NCI-H69 (cell line): ENCODE results near the gene TMEM271.

Source experiments
- DNase-seq: peaks from one replicate; lab custom pipeline; 2025; lab: John Stamatoyannopoulos, UW

Gene TMEM271, protein sequence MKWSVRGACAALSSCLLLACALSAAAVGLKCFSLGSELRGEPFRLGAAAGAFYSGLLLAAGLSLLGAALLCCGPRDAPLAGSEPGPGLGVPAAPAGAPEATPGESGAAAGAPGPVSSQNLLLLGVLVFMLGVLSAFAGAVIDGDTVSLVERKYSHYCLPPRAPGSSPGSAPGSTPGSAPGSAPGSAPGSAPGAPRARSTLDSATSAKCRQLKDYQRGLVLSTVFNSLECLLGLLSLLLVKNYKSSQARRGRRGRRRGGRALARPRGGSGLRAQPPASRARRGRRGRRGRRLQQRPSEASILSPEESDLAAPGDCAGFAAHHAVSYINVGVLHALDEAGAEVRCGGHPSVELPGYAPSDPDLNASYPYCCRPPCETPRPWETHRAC

DNA sequence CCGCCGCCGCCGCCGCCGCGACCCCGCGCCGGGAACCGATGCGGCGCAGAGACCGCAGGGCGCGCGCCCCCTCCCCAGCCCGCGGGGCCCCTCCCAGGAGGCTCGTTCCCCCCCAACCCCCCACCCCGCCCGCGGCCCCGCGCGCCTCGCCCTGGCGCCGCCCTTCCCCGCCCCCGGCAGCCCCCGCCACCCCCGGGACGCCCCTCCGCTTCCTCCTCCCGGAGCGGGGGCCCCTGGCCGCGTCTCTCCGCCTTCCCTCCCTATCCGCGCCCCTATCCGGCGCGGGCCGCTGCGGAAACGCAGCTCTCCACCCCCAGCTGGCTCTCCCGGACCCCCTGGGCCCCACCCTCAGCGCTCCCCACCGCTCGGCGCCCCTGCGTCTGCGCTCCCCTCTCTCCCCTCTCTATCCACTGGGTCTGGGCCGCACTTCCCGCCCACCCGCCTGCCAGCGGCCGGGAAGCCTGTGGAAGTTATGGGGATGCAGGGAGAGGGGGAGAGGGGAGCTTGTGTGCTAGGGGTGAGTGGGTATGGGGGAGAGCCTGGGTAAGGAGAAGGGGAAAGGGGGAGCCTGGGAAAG is at the start of gene TMEM271:
Gene TMEM271 (minus strand): TSS at position 51 of the 577 bp plus-strand sequence. CDS start 233 bp downstream, outside the sequence.
- peak; percentile 31 for DNase-seq

DNA sequence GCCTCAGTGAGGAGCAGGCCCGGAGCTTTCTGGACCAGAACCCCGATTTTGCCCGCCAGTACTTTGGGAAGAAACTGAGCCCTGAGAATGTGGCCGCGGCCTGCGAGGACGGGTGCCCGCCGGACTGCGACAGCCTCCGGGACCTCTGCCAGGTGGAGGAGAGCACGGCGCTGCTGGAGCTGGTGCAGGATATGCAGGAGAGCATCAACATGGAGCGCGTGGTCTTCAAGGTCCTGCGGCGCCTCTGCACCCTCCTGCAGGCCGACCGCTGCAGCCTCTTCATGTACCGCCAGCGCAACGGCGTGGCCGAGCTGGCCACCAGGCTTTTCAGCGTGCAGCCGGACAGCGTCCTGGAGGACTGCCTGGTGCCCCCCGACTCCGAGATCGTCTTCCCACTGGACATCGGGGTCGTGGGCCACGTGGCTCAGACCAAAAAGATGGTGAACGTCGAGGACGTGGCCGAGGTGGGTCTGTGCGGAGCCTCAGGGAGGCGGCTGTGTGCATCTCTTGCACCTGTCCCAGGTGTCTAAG is 49.6 kb upstream of the TMEM271 start:
- DNase-seq, result no peak

DNA sequence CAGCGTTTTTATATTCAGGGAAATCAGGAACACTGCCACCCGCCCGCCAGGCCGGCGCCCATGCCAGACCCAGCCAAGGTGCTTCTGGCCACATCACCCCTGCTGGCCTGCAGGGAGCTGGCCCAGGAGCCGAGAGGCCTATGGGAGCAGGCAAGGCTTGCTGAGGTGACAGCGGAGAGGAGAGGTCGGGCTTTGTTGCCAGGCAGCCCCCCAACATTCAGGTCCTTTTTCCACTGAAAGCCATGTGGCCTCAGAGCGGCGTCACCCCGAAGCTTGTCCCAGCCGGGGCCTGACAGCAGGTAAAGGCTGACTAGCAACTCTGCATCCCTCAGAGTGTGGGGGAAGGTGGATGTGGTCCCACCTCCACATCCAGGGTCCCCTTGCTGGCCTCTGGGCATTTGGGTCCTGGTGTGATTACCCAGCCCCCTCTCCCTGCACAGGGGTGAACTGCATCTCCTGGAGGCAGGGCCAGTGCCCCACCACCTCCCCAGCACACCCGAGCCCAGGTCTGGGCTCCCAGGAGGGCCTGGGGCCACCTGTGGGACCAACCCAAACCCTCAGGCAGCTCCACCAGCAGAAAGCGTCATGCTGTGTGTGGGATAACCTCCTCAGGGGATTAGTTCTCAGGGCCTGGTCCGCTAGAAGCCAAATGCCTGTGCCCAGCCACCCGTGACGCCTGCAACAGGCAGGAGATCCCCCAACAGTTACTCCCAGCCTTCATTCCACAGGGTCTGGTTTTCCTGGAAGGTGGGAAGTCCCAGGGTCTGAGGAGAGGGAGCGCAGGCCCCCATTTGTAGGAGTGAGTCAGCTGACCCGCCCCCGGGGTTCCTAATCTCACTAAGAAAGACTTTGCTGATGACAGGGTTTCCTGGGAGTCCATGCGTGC is 48.9 kb upstream of the TMEM271 start, which contains the start of gene PDE6B:
Gene PDE6B (plus strand): TSS at position 869 of the 886 bp plus-strand sequence. CDS start 54 bp downstream, outside the sequence.
- DNase-seq, result no peak

DNA sequence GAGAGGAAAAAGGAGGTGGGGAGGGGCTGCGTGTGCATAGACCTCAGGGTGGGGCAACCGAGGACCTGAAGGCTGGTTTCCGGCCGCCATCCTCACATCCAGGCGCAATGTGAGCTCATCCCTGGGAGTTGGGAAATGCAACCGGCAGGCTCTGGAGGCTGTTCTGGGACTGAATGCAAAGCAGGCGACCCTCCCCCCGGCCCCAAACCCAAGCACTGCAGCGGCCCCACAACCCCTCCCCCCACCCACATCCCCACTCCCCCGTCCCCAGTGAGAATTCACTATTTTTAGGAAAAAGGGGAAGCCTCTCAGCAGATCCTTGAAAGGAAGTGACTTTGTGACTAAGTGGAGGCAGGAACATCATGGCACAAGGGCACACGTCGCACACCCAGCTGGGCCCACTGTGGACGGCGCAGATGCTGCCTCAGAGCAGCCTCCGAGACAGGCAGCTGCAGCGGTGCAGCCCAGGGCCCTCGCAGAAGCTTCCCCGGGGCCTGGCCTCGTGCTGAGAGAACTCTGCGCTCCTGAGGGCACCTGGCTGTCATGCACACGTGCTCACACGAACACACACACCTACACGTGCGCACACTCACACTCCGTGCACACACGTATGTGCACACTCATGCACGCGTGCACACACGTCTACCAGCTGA is 47.9 kb upstream of the TMEM271 start:
- no peak for DNase-seq

DNA sequence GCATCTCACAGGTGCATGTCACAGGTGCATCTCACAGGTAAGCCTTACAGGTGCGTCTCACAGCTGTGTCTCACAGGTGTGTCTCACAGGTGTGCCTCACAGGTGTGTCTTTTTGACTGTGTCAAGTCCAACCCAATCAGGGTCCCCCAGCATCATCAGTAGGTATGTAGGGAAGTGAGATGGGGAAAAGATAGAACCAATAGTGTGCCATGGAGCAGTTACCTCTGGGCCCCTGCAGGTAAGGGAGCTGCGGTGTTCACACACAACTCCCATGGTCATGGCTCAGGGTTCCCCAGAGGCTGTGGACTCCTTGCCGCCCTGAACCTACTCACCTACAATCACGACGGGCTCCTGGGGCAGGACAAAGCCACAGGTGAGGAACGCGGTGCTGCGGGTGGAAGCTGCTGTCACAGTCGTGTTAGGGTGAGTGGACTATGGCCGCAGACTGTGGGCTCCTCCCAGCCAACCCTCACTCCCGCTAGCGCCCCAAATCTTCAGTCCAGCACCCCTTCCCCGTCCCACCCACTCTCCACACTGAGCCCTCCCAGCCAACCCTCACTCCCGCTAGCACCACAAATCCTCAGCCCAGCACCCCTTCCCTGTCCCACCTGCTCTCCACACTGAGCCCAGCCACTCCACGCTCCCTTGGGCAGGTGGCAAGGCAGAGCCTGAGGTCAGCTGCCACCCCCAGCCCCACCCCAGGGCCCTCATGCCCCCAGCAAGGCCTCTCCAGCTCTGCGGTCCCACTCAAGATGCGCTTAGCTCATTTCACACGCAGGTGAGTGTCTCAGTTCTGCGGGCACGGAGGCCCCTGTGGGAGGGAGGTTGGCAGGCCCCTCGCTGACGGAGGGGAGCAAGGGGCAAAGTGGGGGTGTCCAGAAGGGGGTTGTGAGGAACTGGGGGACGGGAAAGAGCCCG is 47.2 kb upstream of the TMEM271 start:
- DNase-seq, result no peak

DNA sequence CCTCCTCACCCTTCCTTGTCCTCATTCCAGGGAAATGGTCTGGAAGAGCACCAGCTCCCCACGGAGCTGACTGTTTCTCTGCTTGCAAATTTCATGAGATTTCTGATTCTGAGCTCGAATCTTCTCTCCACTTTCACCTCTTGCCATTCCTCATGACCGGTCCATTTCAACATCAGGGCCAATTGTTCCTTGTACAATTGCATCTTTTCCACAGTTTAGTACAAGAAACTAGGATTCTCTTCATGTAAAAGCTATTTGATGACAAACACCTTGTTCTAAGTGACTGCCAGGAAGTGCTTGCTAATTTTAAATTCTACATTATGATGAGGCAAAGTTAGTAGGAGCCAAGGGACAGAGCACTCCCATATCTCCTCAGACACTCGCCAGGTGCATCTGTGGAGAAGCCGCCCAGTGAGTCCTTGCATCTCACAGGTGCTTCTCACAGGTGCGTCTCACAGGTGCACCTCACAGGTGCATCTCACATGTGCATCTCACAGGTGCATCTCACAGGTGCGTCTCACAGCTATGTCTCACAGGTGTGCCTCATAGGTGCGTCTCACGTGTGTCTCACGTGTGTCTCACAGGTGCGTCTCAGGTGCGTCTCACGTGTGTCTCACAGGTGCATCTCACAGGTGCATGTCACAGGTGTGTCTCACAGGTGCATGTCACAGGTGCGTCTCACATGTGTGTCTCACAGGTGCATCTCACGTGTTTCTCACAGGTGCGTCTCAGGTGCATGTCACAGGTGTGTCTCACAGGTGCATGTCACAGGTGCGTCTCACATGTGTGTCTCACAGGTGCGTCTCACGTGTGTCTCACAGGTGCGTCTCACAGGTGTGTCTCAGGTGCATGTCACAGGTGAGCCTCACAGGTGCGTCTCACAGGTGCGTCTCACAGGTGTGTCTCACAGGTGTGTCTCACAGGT is 46.2 kb upstream of the TMEM271 start:
- no peak for DNase-seq

DNA sequence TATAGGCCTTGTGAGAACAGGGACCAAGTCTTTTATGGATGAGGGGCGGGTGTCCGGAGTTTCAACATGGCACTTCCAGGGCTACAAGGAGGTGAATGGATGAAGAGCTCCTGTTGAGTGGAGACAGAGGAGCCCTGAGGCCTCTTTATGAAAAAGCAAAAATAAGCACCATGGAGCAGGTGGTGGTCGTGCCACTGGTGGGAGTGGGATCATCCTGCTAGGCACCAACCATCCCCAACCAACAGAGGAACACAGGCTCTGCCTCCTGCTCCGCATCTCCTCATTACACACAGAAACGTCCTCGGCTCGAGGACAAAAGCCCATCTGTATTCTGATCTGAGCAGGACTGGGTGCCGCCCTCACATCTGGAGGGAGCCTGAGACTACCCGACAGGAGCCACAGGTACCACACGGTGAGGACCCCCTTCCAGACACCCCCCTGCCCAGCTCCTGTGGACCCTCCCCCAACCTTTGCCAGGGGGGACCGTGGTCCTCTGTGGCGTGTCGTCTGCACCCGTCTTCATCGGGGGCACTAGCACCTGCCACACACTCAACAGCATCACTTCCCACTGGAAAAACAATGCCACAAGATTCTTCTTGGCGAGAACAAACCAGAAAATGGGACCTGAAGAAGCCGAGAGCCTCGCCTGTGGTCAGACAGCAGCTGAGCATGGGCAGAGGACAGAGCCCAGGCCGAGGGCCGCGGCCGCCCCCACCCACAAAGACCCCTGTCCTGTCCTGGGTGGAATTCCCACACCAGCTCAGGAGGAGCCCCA is 45.4 kb upstream of the TMEM271 start:
- DNase-seq, result no peak

DNA sequence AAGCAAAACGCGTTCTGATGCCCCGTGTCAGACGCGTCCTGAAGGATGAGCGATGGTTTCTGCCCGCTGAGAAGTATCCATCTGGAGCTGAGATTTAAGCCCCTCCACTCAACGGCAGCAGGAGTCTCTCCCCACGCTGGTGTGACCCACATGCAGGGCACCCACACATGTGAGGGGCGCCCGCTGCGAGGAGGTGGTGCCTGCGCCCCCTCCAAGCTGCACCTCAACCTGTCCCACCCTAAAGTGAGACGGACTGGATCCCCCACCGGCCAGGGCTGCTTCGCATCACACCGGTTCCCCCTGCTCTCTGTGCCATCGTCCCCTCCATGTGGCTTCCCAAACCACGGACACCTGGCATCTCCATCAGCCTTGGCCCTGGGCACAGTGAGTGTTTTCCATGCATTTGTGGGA is 44.8 kb upstream of the TMEM271 start:
- no peak for DNase-seq

DNA sequence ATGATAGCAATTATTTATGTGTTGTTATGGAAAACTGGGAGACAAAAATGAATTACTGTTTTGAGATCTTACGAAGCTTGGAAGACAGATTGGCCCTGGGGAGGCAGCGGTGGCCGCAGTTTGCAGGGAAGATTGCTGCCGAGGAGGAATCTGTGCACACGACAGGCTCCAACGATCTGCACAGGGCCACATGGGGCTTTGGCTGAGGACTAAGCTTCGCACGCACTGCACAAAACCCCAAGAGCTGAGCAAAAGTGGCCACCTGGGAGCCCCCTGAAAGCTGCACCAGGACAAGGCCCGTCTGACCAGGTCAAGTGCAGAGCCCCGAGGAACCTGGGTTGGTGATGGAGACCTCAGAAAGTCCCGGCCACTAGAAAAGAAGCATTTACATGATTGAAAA is 44.1 kb upstream of the TMEM271 start:
- no peak for DNase-seq

DNA sequence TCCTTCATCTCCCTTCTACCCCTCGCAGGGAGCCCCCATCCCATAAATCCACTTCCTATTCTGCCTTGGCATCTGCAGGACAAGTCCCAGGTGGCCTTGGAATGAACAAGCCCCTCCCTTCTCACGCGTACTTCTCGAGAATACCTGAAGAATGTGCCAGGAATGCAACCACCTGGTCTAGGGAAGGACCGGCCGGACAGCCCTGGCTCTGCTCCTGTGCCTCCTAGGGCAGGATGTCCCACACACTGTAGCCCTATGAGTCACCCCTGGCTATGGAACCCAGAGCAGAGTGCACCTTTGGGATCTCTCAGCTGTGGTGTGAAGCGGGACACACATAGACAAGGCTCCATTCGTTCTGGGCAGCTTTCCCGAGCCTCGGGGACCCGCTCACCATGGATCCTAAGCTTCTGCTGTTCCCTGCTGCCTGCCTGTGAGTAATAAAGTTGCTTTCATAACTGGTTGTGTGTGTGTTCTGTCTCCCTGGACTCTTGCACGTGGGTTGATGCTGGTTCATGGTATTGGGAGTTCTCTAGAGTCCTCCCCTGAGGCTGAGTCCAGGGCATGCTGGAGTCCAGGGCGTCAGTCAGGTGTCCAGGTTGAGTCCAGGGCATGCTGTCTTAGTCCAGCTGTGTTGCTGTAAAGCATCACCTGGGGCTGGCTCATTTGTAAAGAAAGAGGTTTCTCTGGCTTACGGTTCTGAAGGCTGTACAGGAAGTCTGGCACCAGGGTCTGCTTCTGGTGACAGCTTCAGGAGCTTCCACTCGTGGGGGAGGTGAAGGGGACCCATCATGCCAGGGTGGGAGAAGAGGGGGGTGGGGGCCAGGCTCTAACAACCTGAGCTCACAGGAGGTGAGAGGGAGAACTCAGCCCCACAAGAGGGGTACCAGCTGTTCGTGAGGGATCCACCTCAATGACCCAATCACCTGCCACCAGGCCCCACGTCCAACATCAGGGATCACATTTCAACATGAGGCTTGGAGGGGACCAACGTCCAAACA is 41.8 kb upstream of the TMEM271 start:
- no peak for DNase-seq

DNA sequence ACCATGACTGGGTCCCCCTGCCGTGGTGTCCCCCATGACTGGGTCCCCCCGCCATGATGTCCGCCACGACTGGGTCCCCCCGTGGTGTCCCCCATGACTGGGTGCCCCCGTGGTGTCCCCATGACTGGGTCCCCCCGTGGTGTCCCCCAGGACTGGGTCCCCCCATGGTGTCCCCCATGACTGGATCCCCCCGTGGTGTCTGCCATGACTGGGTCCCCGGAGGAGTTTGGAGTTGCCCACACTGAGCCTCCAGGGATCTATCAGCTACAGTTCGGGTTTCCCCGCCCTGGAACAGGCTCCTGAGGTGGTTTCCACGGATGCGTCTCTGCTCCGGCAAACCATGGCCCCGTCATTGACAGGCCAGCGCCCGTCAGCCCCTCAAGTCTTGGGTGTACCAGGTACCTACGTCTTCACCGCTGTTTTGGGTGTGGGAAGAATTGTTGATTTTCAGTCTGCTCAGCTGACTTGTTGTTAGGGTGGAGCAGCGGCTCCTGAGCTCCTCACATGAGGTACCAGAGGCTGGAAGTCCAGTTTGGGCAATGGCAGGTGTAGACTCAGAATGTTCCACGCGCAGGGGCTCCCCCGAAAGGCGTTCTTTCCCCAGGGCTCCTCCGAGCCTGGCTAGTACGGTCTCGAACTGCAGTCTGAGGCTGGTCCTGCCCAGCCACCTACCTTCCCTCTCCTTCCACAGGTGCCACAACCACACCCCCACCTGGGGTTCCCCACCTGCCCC is 41.0 kb upstream of the TMEM271 start:
- no peak for DNase-seq

DNA sequence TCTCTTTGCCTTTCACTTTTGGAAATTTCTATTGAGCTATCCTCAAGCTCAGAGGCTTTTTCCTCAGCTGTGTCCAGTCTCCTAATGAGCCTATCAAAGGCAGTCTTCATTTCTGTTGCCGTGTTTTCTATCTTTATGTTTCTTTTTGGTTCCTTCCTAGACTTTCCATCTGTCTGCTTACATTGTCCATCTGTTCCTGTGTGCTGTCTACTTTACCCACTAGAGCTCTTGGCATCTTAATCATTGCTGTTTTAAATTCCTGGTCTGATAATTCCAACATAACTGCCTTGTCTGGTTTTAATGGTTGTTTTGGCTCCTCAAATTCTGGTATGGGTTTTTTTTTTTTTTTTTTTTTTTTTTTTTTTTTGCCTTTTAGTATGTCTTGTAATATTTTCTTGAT is 40.0 kb upstream of the TMEM271 start:
- DNase-seq, result no peak

DNA sequence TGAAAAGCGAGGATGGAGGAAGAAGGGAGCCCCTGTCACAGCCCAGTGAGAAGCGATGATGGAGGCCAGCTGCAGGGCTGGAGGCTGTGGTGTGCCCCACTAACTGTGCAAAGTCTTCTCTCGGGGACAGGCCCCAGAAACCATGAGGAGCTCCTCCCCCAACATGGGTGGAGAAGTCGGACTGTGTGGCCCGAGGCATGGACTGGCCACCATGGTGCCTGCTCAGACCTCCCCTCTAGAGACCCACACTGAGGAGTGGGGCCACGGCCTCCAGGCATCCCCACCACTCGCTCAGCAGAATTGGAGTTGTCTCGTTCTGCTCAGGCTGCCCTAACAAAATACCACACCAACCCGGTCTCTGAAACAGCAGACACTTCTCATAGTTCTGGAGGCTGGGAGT is 37.0 kb upstream of the TMEM271 start:
- DNase-seq, result no peak

DNA sequence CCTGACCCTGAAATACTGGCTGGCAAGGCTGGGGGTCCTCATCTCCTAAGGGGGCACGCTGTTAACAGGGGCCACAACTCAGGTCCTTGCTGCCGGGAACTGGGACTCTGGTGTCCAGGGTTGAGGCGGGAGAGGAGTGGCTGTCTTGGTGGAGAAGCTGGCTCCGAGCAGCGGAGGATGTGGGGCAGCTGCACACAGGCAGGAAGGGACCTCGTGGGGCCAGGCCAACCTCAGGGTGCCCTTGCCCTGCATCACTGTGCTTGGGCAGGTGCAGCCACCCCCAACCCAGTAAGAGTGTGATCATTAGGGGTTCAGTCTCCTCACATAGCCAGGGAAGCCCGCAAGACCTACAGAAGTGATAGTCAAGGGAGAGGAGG is 36.6 kb upstream of the TMEM271 start:
- DNase-seq, result no peak

DNA sequence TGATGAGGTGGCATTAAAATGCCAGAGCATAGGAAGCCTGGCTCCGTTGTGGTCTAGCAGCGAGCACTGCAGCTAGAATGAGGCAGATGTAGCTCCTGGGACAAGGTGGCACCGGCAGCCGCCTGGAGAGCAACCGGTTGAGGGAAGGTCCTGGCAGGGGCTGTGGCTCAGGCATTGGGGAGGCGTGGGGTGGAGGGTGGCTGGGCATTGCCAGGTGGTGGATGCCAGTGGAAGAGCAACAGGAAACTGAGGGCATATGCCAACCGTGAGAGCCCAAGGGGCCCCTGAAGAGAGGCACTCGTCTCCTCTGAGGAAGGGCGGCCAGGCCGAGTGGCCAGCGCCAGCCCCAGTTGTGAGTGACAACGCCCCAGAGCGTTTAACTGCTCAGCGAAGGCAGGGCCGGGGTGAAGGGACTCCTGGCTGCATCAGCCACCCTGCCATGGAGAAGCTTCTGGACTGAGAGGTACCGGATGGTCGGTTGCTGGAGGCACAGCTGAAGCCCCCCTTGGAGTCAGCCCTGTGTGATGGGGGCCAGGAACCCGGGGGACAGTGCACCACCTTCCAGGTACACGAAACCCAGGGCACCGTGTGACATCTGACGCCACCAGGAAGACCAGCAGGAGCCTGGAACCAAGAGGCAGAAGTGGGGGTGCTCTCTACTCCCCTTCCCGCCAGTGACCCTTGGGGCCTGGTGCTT is 36.1 kb upstream of the TMEM271 start:
- DNase-seq, result no peak
